GM19043 (cell line): ENCODE data around the gene DSP.

Experiments
- ATAC-seq: cut with Tn5 transposase; IDR thresholded peaks from one replicate; pipeline ENCODE4 v1.9.1; 2021; ENCODE audit warnings: low read depth; ENCODE audit not compliant: unreplicated experiment

Gene DSP

GRCh38 chr6:7541175-7542064 lies at the start of gene DSP:
DSP (plus strand) TSS chr6:7541671; CDS start chr6:7541916, 245 bp downstream.
- ATAC-seq, result no peak

GRCh38 chr6:7493866-7494265 lies 47.6 kb upstream of the DSP start:
- no peak for ATAC-seq

DNA sequence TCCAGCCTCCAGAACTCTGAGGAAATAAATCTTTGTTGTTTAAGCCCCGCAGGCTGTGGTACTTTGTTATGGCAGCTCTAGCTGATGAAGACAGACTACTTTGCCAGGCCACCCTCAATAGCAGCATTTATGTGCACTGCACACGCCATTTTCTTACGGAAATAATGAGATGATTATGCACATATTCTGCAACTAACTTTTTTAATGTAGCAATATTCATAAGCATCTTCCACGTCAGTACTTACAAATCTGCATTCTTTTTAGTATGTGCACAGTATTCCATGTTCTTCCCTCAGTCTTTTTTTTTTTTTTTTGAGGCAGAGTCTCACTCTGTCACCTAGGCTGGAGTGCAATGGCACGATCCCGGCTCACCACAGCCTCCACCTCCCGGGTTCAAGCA lies 46.8 kb upstream of the DSP start:
- no peak for ATAC-seq

DNA sequence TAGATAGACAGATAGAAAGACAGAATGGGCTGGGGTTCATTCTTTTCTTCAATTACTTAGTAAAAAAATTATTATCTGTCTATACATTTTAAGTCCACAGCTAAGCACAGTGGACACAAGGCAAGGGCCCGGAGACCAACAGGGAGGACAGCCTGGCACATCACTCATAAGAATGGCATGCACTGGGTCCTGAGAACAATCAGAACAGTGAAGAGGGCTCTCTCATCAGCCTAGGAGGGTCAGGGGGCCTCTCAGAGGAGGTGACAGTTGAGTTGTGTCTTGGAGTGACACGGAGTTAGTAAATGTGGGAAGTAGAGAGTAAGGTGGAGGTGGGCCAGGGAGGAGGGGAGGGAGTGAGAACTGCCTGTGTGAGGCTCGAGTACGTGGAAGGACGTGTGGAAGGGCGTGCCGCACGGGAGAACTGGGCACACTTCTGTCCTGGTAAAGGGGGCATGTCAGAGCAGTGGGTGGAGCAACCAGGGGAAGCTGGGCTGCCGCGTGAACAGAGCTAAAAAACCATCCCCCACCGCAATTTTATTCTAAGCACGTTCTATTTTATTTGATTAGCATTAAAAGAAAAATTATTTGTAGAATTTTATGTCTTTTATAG lies 45.1 kb upstream of the DSP start:
- ATAC-seq, result no peak

GRCh38 chr6:7500752-7501282 lies 40.7 kb upstream of the DSP start:
- no peak for ATAC-seq

- no peak for ATAC-seq
These were observed 38.7 kb upstream of the DSP start for GRCh38 chr6:7502743-7503142.

GRCh38 chr6:7504041-7504440 lies 37.4 kb upstream of the DSP start:
- no peak for ATAC-seq

GRCh38 chr6:7505189-7505699 lies 36.2 kb upstream of the DSP start:
- no peak for ATAC-seq

DNA sequence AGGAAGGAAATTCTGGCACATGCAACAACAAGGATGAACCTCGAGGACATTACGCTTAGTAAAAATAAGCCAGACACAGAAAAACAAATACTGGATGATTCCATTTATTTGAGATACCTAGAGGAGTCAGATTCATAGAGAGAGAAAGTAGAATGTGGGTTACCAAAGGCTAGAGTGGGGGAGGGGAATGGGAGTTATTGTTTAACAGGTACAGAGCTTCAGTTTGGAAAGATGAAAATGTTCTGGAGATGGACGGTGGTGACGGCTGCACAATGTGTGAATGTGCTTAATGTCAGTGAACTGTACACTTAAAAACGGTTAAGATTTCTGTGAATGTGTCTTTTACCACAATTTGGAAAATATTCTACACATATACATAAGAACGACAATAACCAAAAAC lies 33.9 kb upstream of the DSP start:
- ATAC-seq, result no peak

- no peak for ATAC-seq
These were observed 29.2 kb upstream of the DSP start for GRCh38 chr6:7512320-7512719.

- ATAC-seq, result no peak
These were observed 27.9 kb upstream of the DSP start for GRCh38 chr6:7513529-7513928.

GRCh38 chr6:7515363-7515762 lies 26.1 kb upstream of the DSP start:
- no peak for ATAC-seq

GRCh38 chr6:7518877-7519276 lies 22.6 kb upstream of the DSP start:
- no peak for ATAC-seq

DNA sequence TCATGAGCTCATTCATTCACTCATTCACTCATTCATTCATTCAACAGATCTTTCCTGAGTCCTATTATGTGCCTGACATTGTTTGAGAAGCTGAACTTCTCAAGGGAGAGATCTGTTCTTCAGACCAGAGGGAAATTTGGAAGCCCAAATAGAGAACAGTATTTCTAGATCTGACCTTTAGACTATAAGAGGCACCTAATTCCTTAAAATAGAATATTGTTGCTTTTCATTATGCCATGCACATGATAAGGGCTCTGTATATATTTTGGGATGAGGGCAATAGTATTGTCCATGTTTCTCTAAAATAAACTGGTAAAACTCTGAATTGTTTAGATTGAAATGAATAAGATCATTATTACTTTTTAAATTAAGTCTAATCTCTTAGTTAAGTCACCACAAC lies 18.6 kb upstream of the DSP start:
- no peak for ATAC-seq

- no peak for ATAC-seq
These were observed 17.5 kb upstream of the DSP start for GRCh38 chr6:7523922-7524321.

- ATAC-seq, result no peak
These were observed 14.7 kb upstream of the DSP start for GRCh38 chr6:7526755-7527154.

DNA sequence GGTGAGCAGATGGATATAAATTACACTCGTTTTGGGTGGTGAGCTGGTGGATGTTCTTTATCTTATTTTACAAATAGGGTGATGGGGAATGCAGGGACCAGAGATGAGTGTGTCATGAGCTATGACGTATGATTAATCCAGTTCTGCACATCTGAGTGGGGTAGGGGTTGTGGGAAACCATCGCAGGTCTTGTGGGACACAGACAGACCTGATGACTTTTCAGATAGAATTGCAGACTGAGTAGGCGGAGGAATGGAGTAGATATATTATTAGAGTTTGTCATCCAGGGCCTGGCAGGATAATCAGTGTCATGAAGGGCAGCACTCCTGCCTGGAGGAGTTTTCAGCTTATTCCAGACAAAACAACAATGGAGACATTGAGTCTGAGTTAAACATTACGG lies 12.9 kb upstream of the DSP start:
- no peak for ATAC-seq

DNA sequence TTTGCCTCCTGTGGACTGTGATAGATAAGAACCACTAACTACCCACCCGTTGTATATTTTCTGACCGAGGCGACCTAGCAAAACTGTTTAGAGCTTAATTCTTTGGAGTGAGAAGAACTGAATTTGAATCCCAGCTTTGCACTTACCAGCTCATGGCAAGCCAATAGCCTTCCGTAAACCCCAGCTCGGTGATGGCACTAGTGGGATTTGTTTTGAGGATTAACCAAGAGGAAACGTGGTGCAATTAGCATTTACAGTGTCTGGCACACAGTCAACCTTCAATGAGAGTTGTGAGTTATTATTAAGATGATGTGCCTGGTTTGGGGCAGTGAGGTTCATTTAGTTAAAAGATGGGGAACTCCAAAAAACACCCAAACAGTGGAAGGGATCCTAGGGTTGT lies 12.3 kb upstream of the DSP start:
- no peak for ATAC-seq

GRCh38 chr6:7532232-7532631 lies 9.2 kb upstream of the DSP start:
- no peak for ATAC-seq

- no peak for ATAC-seq
These were observed 8.7 kb upstream of the DSP start for GRCh38 chr6:7532821-7533220.

GRCh38 chr6:7534192-7534591 lies 7.3 kb upstream of the DSP start:
- ATAC-seq, result no peak

GRCh38 chr6:7535498-7535897 lies 6.0 kb upstream of the DSP start:
- ATAC-seq, result no peak
